HepG2 (cell line): ENCODE measurements around the gene CHD9.

Source experiments
- ELF4 ChIP-seq: sonication (generic); formaldehyde crosslinking; IDR thresholded peaks from 2 replicates; pipeline ENCODE4 v1.5.0; 2020; ENCODE audit warnings: missing genetic modification reagents, mild to moderate bottlenecking, moderate library complexity, borderline replicate concordance
- MAX ChIP-seq: IDR thresholded peaks from 2 replicates; pipeline ENCODE4 v1.6.1; 2012; ENCODE audit warnings: inconsistent platforms
- RAD51 ChIP-seq: fragments of 450-650 bp; IDR thresholded peaks from 2 replicates; pipeline ENCODE4 v1.6.1; 2016; ENCODE audit warnings: borderline replicate concordance
- RERE ChIP-seq: IDR thresholded peaks from 2 replicates; pipeline ENCODE4 v1.6.1; 2016; ENCODE audit warnings: low read depth, missing genetic modification reagents, missing compliant biosample characterization
- ZBTB21 ChIP-seq: sonication (generic); formaldehyde crosslinking; IDR thresholded peaks from 2 replicates; pipeline ENCODE4 v1.4.0; 2020; ENCODE audit warnings: missing genetic modification reagents
- ZNF850 ChIP-seq: sonication (generic); formaldehyde crosslinking; conservative IDR thresholded peaks from 2 replicates; pipeline ENCODE4 v1.9.0; 2021; ENCODE audit warnings: mild to moderate bottlenecking, missing genetic modification reagents

GRCh38 chr16:53220585-53220984, 165.8 kb downstream of the CHD9 start:
- TF ChIP-seq ZBTB21 (no peak), ZNF850 (CRISPR knock-in tag) (no peak), MAX (no peak), RERE (CRISPR knock-in tag) (no peak), ELF4 (CRISPR knock-in tag) (no peak), RAD51 (no peak)
